Hepatocyte (in vitro differentiated cells): Measurements from ENCODE around the gene DDIT4.

Source experiments
- CTCF ChIP-seq: fragments of 200-600 bp; sonication (generic); IDR thresholded peaks from 2 replicates; pipeline ENCODE4 v1.5.1; 2016; ENCODE audit warnings: antibody characterized with exemption, mild to moderate bottlenecking; ENCODE audit not compliant: poor library complexity
- EZH2 ChIP-seq: fragments of 200-600 bp; sonication (generic); IDR thresholded peaks from 2 replicates; pipeline ENCODE4 v1.6.1; 2016; ENCODE audit warnings: antibody characterized with exemption, mild to moderate bottlenecking, borderline replicate concordance
- EZH2phosphoT487 ChIP-seq: fragments of 200-600 bp; sonication (generic); IDR thresholded peaks from one replicate; pipeline ENCODE4 v1.6.1; 2018; ENCODE audit warnings: antibody characterized with exemption, mild to moderate bottlenecking, low read depth, moderate library complexity; ENCODE audit not compliant: unreplicated experiment, severe bottlenecking

DNA sequence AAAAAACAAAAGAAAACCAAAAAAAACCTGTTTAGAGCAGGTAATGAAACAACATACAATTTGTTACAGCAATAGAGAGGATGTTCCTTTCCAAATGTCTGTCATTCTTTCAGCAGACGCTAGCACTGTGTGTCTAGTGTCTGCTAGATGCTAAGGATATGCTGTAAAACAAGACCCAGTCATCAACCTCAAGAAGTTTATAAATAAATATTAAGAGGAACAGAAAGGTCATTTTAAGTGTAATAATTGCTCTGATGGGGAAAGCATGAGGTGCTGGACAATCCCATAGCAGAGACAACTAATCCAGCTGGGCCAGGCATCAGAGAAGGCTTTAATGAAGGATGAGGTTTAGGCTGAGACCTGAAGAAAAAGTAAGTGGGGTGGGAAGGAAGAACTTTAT, 34.3 kb upstream of the DDIT4 start:
- no peak for TF ChIP-seq CTCF
- TF ChIP-seq EZH2: no peak
- no peak for TF ChIP-seq EZH2phosphoT487
